H9 (cell line): ENCODE measurements around the gene CYP2J2. TPM values are rescaled to one million over a fixed set of nuclear protein-coding genes. Genes with fewer than 3 reads are reported as not detected.

Experiments used
- DNase-seq: peaks from one replicate; pipeline ENCODE4 v3.0.0-alpha.2; 2017
- H2AFZ ChIP-seq: one replicate; pipeline ENCODE4 v1.6.1; 2013; ENCODE audit warnings: mild to moderate bottlenecking, low read length, control low read depth, moderate library complexity
- H2AK5ac ChIP-seq: 2 replicates; pipeline ENCODE4 v1.6.1; 2013; ENCODE audit warnings: low read length, control low read depth, mixed read lengths; ENCODE audit not compliant: insufficient read length
- H2BK120ac ChIP-seq: one replicate; pipeline ENCODE4 v1.6.1; 2013; ENCODE audit warnings: low read depth, mild to moderate bottlenecking, low read length, control low read depth, inconsistent platforms; ENCODE audit not compliant: poor library complexity, severe bottlenecking
- H2BK12ac ChIP-seq: 2 replicates; pipeline ENCODE4 v1.6.1; 2013; ENCODE audit warnings: low read length, control low read depth, mixed read lengths, low read depth; ENCODE audit not compliant: insufficient read length
- H2BK15ac ChIP-seq: 2 replicates; pipeline ENCODE4 v1.6.1; 2013; ENCODE audit warnings: low read depth, low read length, control low read depth
- H2BK20ac ChIP-seq: one replicate; pipeline ENCODE4 v1.6.1; 2013; ENCODE audit warnings: low read depth, mild to moderate bottlenecking, low read length, control low read depth, inconsistent platforms; ENCODE audit not compliant: poor library complexity, severe bottlenecking
- H2BK5ac ChIP-seq: 2 replicates; pipeline ENCODE4 v1.6.1; 2013; ENCODE audit warnings: low read length, control low read depth, mixed read lengths; ENCODE audit not compliant: insufficient read length
- H3K14ac ChIP-seq: 2 replicates; pipeline ENCODE4 v1.6.1; 2013; ENCODE audit warnings: low read length, control low read depth; ENCODE audit not compliant: insufficient read depth
- H3K18ac ChIP-seq: 2 replicates; pipeline ENCODE4 v1.6.1; 2013; ENCODE audit warnings: low read depth, mild to moderate bottlenecking, mixed read lengths, low read length, control low read depth; ENCODE audit not compliant: insufficient read length
- H3K23ac ChIP-seq: 2 replicates; pipeline ENCODE4 v1.6.1; 2013; ENCODE audit warnings: low read length, control low read depth, mixed read lengths, low read depth; ENCODE audit not compliant: insufficient read length
- H3K23me2 ChIP-seq: 2 replicates; pipeline ENCODE4 v1.6.1; 2013; ENCODE audit warnings: low read depth, mild to moderate bottlenecking, mixed read lengths, low read length, control low read depth; ENCODE audit not compliant: insufficient read length, poor library complexity, severe bottlenecking
- H3K27ac ChIP-seq: 2 replicates; pipeline ENCODE4 v1.5.1; 2013; ENCODE audit warnings: low read length, control low read depth, mixed read lengths, low read depth; ENCODE audit not compliant: insufficient read length
- H3K27me3 ChIP-seq: 2 replicates; pipeline ENCODE4 v1.6.1; 2013; ENCODE audit warnings: low read length, control low read depth, inconsistent platforms; ENCODE audit not compliant: insufficient read depth
- H3K4ac ChIP-seq: 2 replicates; pipeline ENCODE4 v1.6.1; 2013; ENCODE audit warnings: low read depth, mild to moderate bottlenecking, control low read depth, inconsistent platforms, low read length, moderate library complexity
- H3K4me1 ChIP-seq: 2 replicates; pipeline ENCODE4 v1.6.1; 2013; ENCODE audit warnings: low read length, control low read depth, inconsistent platforms; ENCODE audit not compliant: insufficient read depth
- H3K4me2 ChIP-seq: 2 replicates; pipeline ENCODE4 v1.6.1; 2013; ENCODE audit warnings: low read length, control low read depth, mixed read lengths; ENCODE audit not compliant: insufficient read length, insufficient read depth
- H3K56ac ChIP-seq: 2 replicates; pipeline ENCODE4 v1.6.1; 2013; ENCODE audit warnings: low read depth, mild to moderate bottlenecking, mixed read lengths, low read length, control low read depth; ENCODE audit not compliant: insufficient read length
- H3K79me1 ChIP-seq: 2 replicates; pipeline ENCODE4 v1.6.1; 2013; ENCODE audit warnings: low read depth, mild to moderate bottlenecking, moderate library complexity, low read length, control low read depth, inconsistent platforms; ENCODE audit not compliant: insufficient read depth, poor library complexity, severe bottlenecking
- H3K79me2 ChIP-seq: 2 replicates; pipeline ENCODE4 v1.6.1; 2013; ENCODE audit warnings: low read length, control low read depth, inconsistent platforms; ENCODE audit not compliant: insufficient read depth
- H3K9ac ChIP-seq: 2 replicates; pipeline ENCODE4 v1.6.1; 2013; ENCODE audit warnings: low read length, control low read depth, mixed read lengths; ENCODE audit not compliant: insufficient read length; ENCODE audit errors: extremely low read depth
- H3K9me3 ChIP-seq: one replicate; pipeline ENCODE4 v1.6.1; 2013; ENCODE audit warnings: low read depth, low read length, inconsistent platforms; ENCODE audit not compliant: control insufficient read depth
- H3T11ph ChIP-seq: one replicate; pipeline ENCODE4 v1.6.1; 2013; ENCODE audit warnings: mild to moderate bottlenecking, low read length, control low read depth, inconsistent platforms
- H4K20me1 ChIP-seq: one replicate; pipeline ENCODE4 v1.6.1; 2013; ENCODE audit not compliant: control insufficient read depth, insufficient read length, insufficient read depth
- H4K5ac ChIP-seq: 2 replicates; pipeline ENCODE4 v1.6.1; 2013; ENCODE audit warnings: low read depth, mild to moderate bottlenecking, mixed read lengths, low read length, control low read depth; ENCODE audit not compliant: insufficient read length
- H4K8ac ChIP-seq: replicated peaks from 2 replicates; pipeline ENCODE4 v1.6.1; 2013; ENCODE audit warnings: low read length, control low read depth, mixed read lengths, low read depth; ENCODE audit not compliant: insufficient read length
- H4K91ac ChIP-seq: 2 replicates; pipeline ENCODE4 v1.6.1; 2013; ENCODE audit warnings: low read depth, mild to moderate bottlenecking, moderate library complexity, mixed read lengths, low read length, control low read depth; ENCODE audit not compliant: insufficient read length
- H3K27ac Mint-ChIP-seq, 3 experiments: 2 replicates in 2 of 3; 3 replicates in 1 of 3; pipeline ENCODE4 v1.8.0; 2020 to 2021; ENCODE audit warnings: mixed read lengths in 3 of 3, mild to moderate bottlenecking in 1 of 3, moderate library complexity in 1 of 3
- H3K27me3 Mint-ChIP-seq: 2 replicates; pipeline ENCODE4 v1.8.0; 2021; ENCODE audit warnings: low read depth, mild to moderate bottlenecking, moderate library complexity, mixed read lengths
- H3K36me3 Mint-ChIP-seq, 3 experiments: 2 replicates in 2 of 3; 3 replicates in 1 of 3; pipeline ENCODE4 v1.8.0; 2020 to 2021; ENCODE audit warnings: low read depth in 3 of 3, mixed read lengths in 3 of 3; ENCODE audit not compliant: insufficient read depth in 1 of 3
- H3K4me1 Mint-ChIP-seq, 2 experiments: 2 replicates each; pipeline ENCODE4 v1.8.0; 2020; ENCODE audit warnings: mixed read lengths in 2 of 2
- H3K4me3 Mint-ChIP-seq, 2 experiments: 2 replicates in 1 of 2; 3 replicates in 1 of 2; pipeline ENCODE4 v1.8.0; 2020 to 2021; ENCODE audit warnings: mild to moderate bottlenecking in 2 of 2, mixed read lengths in 2 of 2, moderate library complexity in 1 of 2
- H3K9me3 Mint-ChIP-seq, 2 experiments: 2 replicates in 1 of 2; 3 replicates in 1 of 2; pipeline ENCODE4 v1.8.0; 2020; ENCODE audit warnings: mild to moderate bottlenecking in 2 of 2, mixed read lengths in 2 of 2, moderate library complexity in 1 of 2
- WGBS: extraction: QIAGEN DNeasy Blood & Tissue Kit; methylation state at CpG from one replicate; pipeline ENCODE4 v1.1.7; 2013; ENCODE audit warnings: missing lambda C conversion rate, low lambda C conversion rate, mixed read lengths; ENCODE audit not compliant: insufficient read length; ENCODE audit errors: extremely low coverage; 5-methylcytosine and 5-hydroxymethylcytosine counted together
- total RNA-seq: library from RNA; stranded (reverse); gene quantifications from 2 replicates; pipeline ENCODE4 v1.2.1, GENCODE V29; 2021
- TF ChIP-seq, protein P1 (sequence below): fragments of 200-600 bp; sonication (generic); conservative IDR thresholded peaks from 3 replicates; pipeline ENCODE4 v1.8.0; 2021; ENCODE audit warnings: antibody characterized with exemption, mild to moderate bottlenecking

The CYP2J2 gene
- total RNA-seq, 1 experiment from 2014 or later, result 0.57 TPM

DNA sequence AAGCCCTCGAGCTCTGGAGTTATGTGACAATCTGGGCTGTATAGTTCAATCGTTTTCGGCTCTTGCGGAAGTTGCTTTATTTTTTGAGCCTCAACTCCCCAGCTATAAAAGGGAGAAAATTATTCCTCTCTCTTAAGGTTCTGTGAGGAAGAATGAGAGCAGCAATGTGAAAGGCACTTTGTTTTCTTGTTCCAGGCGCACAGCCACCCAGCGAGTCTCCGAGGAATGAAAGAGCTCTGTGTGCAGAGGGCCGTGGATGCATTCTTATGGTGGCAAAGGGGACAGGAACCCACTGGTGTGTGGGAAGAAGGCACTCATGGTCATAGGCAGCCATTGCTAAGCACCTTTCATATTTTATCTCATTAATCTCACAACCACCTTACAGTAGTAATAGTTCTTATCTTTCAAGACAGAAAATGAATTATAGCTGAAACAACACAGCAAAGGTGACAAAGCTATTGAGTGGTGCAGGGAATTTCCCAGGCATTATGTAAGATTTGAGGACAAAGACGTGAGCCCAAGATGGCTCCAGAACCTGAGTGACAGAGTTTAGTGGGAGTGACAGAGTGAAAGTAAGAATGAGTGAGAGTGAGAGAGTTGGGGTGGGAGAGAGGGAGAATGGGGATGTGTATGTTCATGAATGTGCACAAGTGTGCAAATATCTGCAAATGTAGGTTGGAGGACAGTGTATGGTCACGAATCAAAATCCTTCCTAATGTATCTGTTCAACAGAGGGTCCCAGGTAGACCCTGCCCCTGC lies 9.4 kb downstream of the CYP2J2 start:
- Histone ChIP-seq H2AK5ac (no peak overlapping the region), H3K56ac (no peak overlapping the region), H3K27me3 (no peaks in the 10 kb centered on the region), H3K9me3 (no peaks in the 10 kb centered on the region), H3T11ph (no peak overlapping the region), H2BK15ac (no peak overlapping the region), H4K5ac (no peak overlapping the region), H4K8ac (no peak overlapping the region), H3K79me2 (no peaks in the 10 kb centered on the region), H3K23ac (no peak overlapping the region), H3K18ac (no peak overlapping the region), H2BK5ac (no peak overlapping the region), H3K27ac (no peak overlapping the region), H4K91ac (no peak overlapping the region), H2BK20ac (no peak overlapping the region), H3K9ac (no peak overlapping the region), H3K23me2 (no peaks in the 10 kb centered on the region), H3K4ac (no peak overlapping the region), H3K4me2 (no peak overlapping the region), H2AFZ (no peak overlapping the region), H3K14ac (no peak overlapping the region), H3K4me1 (no peaks in the 10 kb centered on the region), H2BK120ac (no peak overlapping the region), H3K79me1 (no peaks in the 10 kb centered on the region), H2BK12ac (no peak overlapping the region), H4K20me1 (no peaks in the 10 kb centered on the region)
- Mint-ChIP-seq H3K9me3 (no peaks in the 10 kb centered on the region), H3K4me3 (no peak overlapping the region), H3K27ac (no peak overlapping the region; a peak in 1 of 7 replicates), H3K4me1 (no peaks in the 10 kb centered on the region; a peak in 1 of 4 replicates), H3K36me3 (no peaks in the 10 kb centered on the region), H3K27me3 (peaks cover 8% of the 10 kb centered on the region)
- WGBS, result no CpG with 5 or more reads among the region's 10 CpGs
- TF ChIP-seq, protein P1, sequence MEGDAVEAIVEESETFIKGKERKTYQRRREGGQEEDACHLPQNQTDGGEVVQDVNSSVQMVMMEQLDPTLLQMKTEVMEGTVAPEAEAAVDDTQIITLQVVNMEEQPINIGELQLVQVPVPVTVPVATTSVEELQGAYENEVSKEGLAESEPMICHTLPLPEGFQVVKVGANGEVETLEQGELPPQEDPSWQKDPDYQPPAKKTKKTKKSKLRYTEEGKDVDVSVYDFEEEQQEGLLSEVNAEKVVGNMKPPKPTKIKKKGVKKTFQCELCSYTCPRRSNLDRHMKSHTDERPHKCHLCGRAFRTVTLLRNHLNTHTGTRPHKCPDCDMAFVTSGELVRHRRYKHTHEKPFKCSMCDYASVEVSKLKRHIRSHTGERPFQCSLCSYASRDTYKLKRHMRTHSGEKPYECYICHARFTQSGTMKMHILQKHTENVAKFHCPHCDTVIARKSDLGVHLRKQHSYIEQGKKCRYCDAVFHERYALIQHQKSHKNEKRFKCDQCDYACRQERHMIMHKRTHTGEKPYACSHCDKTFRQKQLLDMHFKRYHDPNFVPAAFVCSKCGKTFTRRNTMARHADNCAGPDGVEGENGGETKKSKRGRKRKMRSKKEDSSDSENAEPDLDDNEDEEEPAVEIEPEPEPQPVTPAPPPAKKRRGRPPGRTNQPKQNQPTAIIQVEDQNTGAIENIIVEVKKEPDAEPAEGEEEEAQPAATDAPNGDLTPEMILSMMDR, result no peak
- DNase-seq, result no peak
